Neuronal stem cell (in vitro differentiated cells): ENCODE results near the gene PIK3C2G.

ENCODE experiments used
- DNase-seq: peaks from one replicate; pipeline ENCODE4 v3.0.0-alpha.2; 2013; ENCODE audit warnings: low spot score
- H2AFZ ChIP-seq: one replicate; pipeline ENCODE4 v1.6.1; 2013; ENCODE audit warnings: mild to moderate bottlenecking, low read length, inconsistent platforms
- H2AK5ac ChIP-seq: 2 replicates; pipeline ENCODE4 v1.6.1; 2013; ENCODE audit warnings: low read depth, mild to moderate bottlenecking, inconsistent platforms, low read length, moderate library complexity, mixed read lengths
- H2BK120ac ChIP-seq: 2 replicates; pipeline ENCODE4 v1.6.1; 2013; ENCODE audit warnings: low read depth, mild to moderate bottlenecking, inconsistent platforms, low read length, moderate library complexity, mixed read lengths
- H2BK12ac ChIP-seq: one replicate; pipeline ENCODE4 v1.6.1; 2013; ENCODE audit warnings: low read length, inconsistent platforms
- H2BK15ac ChIP-seq: 2 replicates; pipeline ENCODE4 v1.6.1; 2013; ENCODE audit warnings: mild to moderate bottlenecking, low read length, inconsistent platforms, mixed read lengths
- H2BK5ac ChIP-seq: one replicate; pipeline ENCODE4 v1.6.1; 2013; ENCODE audit warnings: inconsistent platforms, mild to moderate bottlenecking, low read length, moderate library complexity
- H3K14ac ChIP-seq: one replicate; pipeline ENCODE4 v1.6.1; 2013; ENCODE audit warnings: low read length, inconsistent platforms
- H3K18ac ChIP-seq: 2 replicates; pipeline ENCODE4 v1.6.1; 2013; ENCODE audit warnings: low read length, inconsistent platforms
- H3K23ac ChIP-seq: 2 replicates; pipeline ENCODE4 v1.6.1; 2013; ENCODE audit warnings: low read depth, mild to moderate bottlenecking, mixed read lengths, low read length, inconsistent platforms; ENCODE audit not compliant: poor library complexity
- H3K27ac ChIP-seq: replicated peaks from 3 replicates; pipeline ENCODE4 v1.5.1; 2013; ENCODE audit warnings: low read length, inconsistent platforms
- H3K27me3 ChIP-seq, 3 experiments: 2 replicates each; pipeline ENCODE4 v1.6.1; 2013; ENCODE audit warnings: low read length in 3 of 3, mild to moderate bottlenecking in 2 of 3, inconsistent platforms in 1 of 3, low read depth in 1 of 3, mixed read lengths in 1 of 3, moderate library complexity in 1 of 3; ENCODE audit not compliant: control insufficient read depth in 3 of 3, insufficient read depth in 3 of 3
- H3K36me3 ChIP-seq, 2 donors: replicated peaks in 1 of 2; 2 replicates each; pipeline ENCODE4 v1.6.1; 2013; ENCODE audit warnings: low read length in 2 of 2; ENCODE audit not compliant: control insufficient read depth in 2 of 2, insufficient read depth in 2 of 2
- H3K4ac ChIP-seq: 2 replicates; pipeline ENCODE4 v1.6.1; 2013; ENCODE audit warnings: inconsistent platforms, mild to moderate bottlenecking, low read length, moderate library complexity
- H3K4me1 ChIP-seq, 2 donors: 1 replicate in 1 of 2; 2 replicates in 1 of 2; pipeline ENCODE4 v1.6.1; 2013; ENCODE audit warnings: low read length in 2 of 2, low read depth in 1 of 2; ENCODE audit not compliant: control insufficient read depth in 2 of 2, insufficient read depth in 1 of 2
- H3K4me2 ChIP-seq: one replicate; pipeline ENCODE4 v1.6.1; 2013; ENCODE audit warnings: mild to moderate bottlenecking, low read length, inconsistent platforms; ENCODE audit not compliant: insufficient read depth, poor library complexity, severe bottlenecking
- H3K4me3 ChIP-seq, 2 donors: 2 replicates each; pipeline ENCODE4 v1.5.1; 2013; ENCODE audit warnings: low read length in 2 of 2, mild to moderate bottlenecking in 2 of 2, inconsistent platforms in 1 of 2, moderate library complexity in 1 of 2
- H3K79me1 ChIP-seq: one replicate; pipeline ENCODE4 v1.6.1; 2013; ENCODE audit warnings: low read depth, mild to moderate bottlenecking, inconsistent platforms, low read length, moderate library complexity
- H3K9ac ChIP-seq: one replicate; pipeline ENCODE4 v1.6.1; 2013; ENCODE audit warnings: mild to moderate bottlenecking, low read depth, low read length, inconsistent platforms; ENCODE audit not compliant: poor library complexity
- H3K9me3 ChIP-seq, 2 donors: replicated peaks in 1 of 2; 2 replicates each; pipeline versions ENCODE3 to v1.6.1; 2013; ENCODE audit warnings: low read length in 2 of 2, mild to moderate bottlenecking in 2 of 2, inconsistent platforms in 1 of 2, low read depth in 1 of 2, mixed read lengths in 1 of 2, moderate library complexity in 1 of 2; ENCODE audit not compliant: control insufficient read depth in 2 of 2, insufficient read depth in 1 of 2
- H4K8ac ChIP-seq: one replicate; pipeline ENCODE4 v1.6.1; 2013; ENCODE audit warnings: low read depth, mild to moderate bottlenecking, inconsistent platforms, low read length, moderate library complexity
- H4K91ac ChIP-seq: one replicate; pipeline ENCODE4 v1.6.1; 2013; ENCODE audit warnings: low read length, low read depth, mild to moderate bottlenecking, inconsistent platforms; ENCODE audit not compliant: poor library complexity
- WGBS, 2 donors: extraction: QIAGEN DNeasy Blood & Tissue Kit; methylation state at CpG; one replicate each; pipeline ENCODE4 v1.1.7; 2013; ENCODE audit warnings: missing lambda C conversion rate in 2 of 2, mixed read lengths in 1 of 2; ENCODE audit not compliant: insufficient read length in 2 of 2, insufficient replicate concordance in 1 of 2; ENCODE audit errors: extremely low coverage in 2 of 2; 5-methylcytosine and 5-hydroxymethylcytosine counted together

The PIK3C2G gene

GRCh38 chr12:18580291-18580690 lies 319.0 kb downstream of the PIK3C2G start:
- no CpG with 5 or more reads among the region's 3 CpGs for WGBS, 2 donors
- DNase-seq, result no peak

GRCh38 chr12:18580706-18581105 lies 319.4 kb downstream of the PIK3C2G start:
- Histone ChIP-seq H3K18ac (no peak overlapping the region), H3K79me1 (no peaks in the 10 kb centered on the region), H2BK5ac (no peak overlapping the region), H3K14ac (no peak overlapping the region), H3K23ac (no peak overlapping the region), H3K27ac (no peak overlapping the region), H3K9me3 (peaks cover 5 to 14% of the 10 kb centered on the region in 2 donors), H3K4me3 (no peak overlapping the region), H3K4me1 (no peaks in the 10 kb centered on the region), H2AFZ (no peak overlapping the region), H3K27me3 (no peaks in the 10 kb centered on the region), H3K4ac (no peak overlapping the region), H2BK120ac (no peak overlapping the region), H4K8ac (no peak overlapping the region), H2BK15ac (no peak overlapping the region), H3K4me2 (no peak overlapping the region), H2AK5ac (no peak overlapping the region), H2BK12ac (no peak overlapping the region), H3K9ac (no peak overlapping the region), H3K36me3 (no peaks in the 10 kb centered on the region), H4K91ac (no peak overlapping the region)
- no peak for DNase-seq
- WGBS, 2 donors, result no CpG with 5 or more reads among the region's 2 CpGs

More at GRCh38 chr12:18580291-18580690, 319.0 kb downstream of the PIK3C2G start:
- H2AK5ac ChIP-seq, result no peak overlapping the region
- H3K14ac ChIP-seq, result no peak overlapping the region
- no peak overlapping the region for H4K8ac ChIP-seq
- H3K23ac ChIP-seq, result no peak overlapping the region
- H2BK15ac ChIP-seq, result no peak overlapping the region
- no peak overlapping the region for H2AFZ ChIP-seq
- H3K18ac ChIP-seq, result no peak overlapping the region
- H3K4me1 ChIP-seq, result no peaks in the 10 kb centered on the region
- H2BK5ac ChIP-seq, result no peak overlapping the region
- no peak overlapping the region for H3K4me3 ChIP-seq
- no peak overlapping the region for H3K4me2 ChIP-seq
- no peaks in the 10 kb centered on the region for H3K27me3 ChIP-seq
- H3K9me3 ChIP-seq, result peaks cover 5 to 13% of the 10 kb centered on the region in 2 donors
- H3K36me3 ChIP-seq, result no peaks in the 10 kb centered on the region
- H3K9ac ChIP-seq, result no peak overlapping the region
- H2BK12ac ChIP-seq, result no peak overlapping the region
- no peak overlapping the region for H3K4ac ChIP-seq
- no peak overlapping the region for H4K91ac ChIP-seq
- no peak overlapping the region for H2BK120ac ChIP-seq
- H3K79me1 ChIP-seq, result no peaks in the 10 kb centered on the region
- H3K27ac ChIP-seq, result no peak overlapping the region

- no peaks in the 10 kb centered on the region for H3K79me1 ChIP-seq
- H3K4me2 ChIP-seq, result no peak overlapping the region
- H2BK5ac ChIP-seq, result no peak overlapping the region
- H3K14ac ChIP-seq, result no peak overlapping the region
- no peak overlapping the region for H2AK5ac ChIP-seq
- no peak overlapping the region for H3K4ac ChIP-seq
- no peak overlapping the region for H3K4me3 ChIP-seq
- H2BK12ac ChIP-seq, result no peak overlapping the region
- WGBS, 2 donors, result no CpG with 5 or more reads among the region's 2 CpGs
- no peak overlapping the region for H3K27ac ChIP-seq
- H3K23ac ChIP-seq, result no peak overlapping the region
- no peaks in the 10 kb centered on the region for H3K36me3 ChIP-seq
- H3K9ac ChIP-seq, result no peak overlapping the region
- H4K91ac ChIP-seq, result no peak overlapping the region
- H2BK120ac ChIP-seq, result no peak overlapping the region
- H3K9me3 ChIP-seq, result peaks cover 4 to 16% of the 10 kb centered on the region in 2 donors
- H3K27me3 ChIP-seq, result no peaks in the 10 kb centered on the region
- DNase-seq, result no peak
- no peak overlapping the region for H2AFZ ChIP-seq
- H4K8ac ChIP-seq, result no peak overlapping the region
- H3K18ac ChIP-seq, result no peak overlapping the region
- H3K4me1 ChIP-seq, result no peaks in the 10 kb centered on the region
- H2BK15ac ChIP-seq, result no peak overlapping the region
These were observed 320.1 kb downstream of the PIK3C2G start for GRCh38 chr12:18581232-18581962.

- H2BK12ac ChIP-seq, result no peak overlapping the region
- no peak overlapping the region for H3K23ac ChIP-seq
- H3K14ac ChIP-seq, result no peak overlapping the region
- no peak overlapping the region for H4K8ac ChIP-seq
- H3K36me3 ChIP-seq, result no peaks in the 10 kb centered on the region
- no peaks in the 10 kb centered on the region for H3K4me1 ChIP-seq
- H2BK120ac ChIP-seq, result no peak overlapping the region
- no peaks in the 10 kb centered on the region for H3K27me3 ChIP-seq
- H2BK15ac ChIP-seq, result no peak overlapping the region
- H3K9me3 ChIP-seq, result peaks cover 4 to 16% of the 10 kb centered on the region in 2 donors
- H3K4me2 ChIP-seq, result no peak overlapping the region
- H3K9ac ChIP-seq, result no peak overlapping the region
- H2BK5ac ChIP-seq, result no peak overlapping the region
- no peak overlapping the region for H4K91ac ChIP-seq
- no peak for DNase-seq
- no peak overlapping the region for H3K18ac ChIP-seq
- H3K27ac ChIP-seq, result no peak overlapping the region
- no peak overlapping the region for H3K4ac ChIP-seq
- H3K79me1 ChIP-seq, result no peaks in the 10 kb centered on the region
- no peak overlapping the region for H2AFZ ChIP-seq
- no peak overlapping the region for H3K4me3 ChIP-seq
- H2AK5ac ChIP-seq, result no peak overlapping the region
These were observed 322.3 kb downstream of the PIK3C2G start for GRCh38 chr12:18583655-18584054.
